CD8-positive, alpha-beta memory T cell (primary cell): ENCODE results near the gene STC2. TPM values are rescaled to one million over a fixed set of nuclear protein-coding genes. Genes with fewer than 3 reads are reported as not detected.

ENCODE experiments used
- CTCF ChIA-PET: fragments of 350-600 bp; sonication (Branson Sonifier 250); formaldehyde crosslinking; loops from one replicate; lab custom pipeline; 2021; ENCODE audit warnings: antibody characterized with exemption; lab: Charles Lee
- POLR2A ChIA-PET: fragments of 350-600 bp; sonication (Branson Sonifier 250); formaldehyde crosslinking; loops from one replicate; lab custom pipeline; 2021; ENCODE audit warnings: antibody characterized with exemption; lab: Charles Lee
- DNase-seq, 5 donors: peaks; one replicate each; pipeline versions ENCODE4 v3.0.0 to v3.0.0-alpha.2; 2020 to 2022; ENCODE audit warnings: mixed read lengths in 1 of 5
- H3K27ac ChIP-seq: one replicate; pipeline ENCODE4 v1.7.0; 2013; ENCODE audit warnings: low read depth, mild to moderate bottlenecking, low read length, moderate library complexity
- H3K27me3 ChIP-seq: 2 replicates; pipeline ENCODE4 v1.7.0; 2013; ENCODE audit warnings: low read length, mild to moderate bottlenecking; ENCODE audit not compliant: insufficient read depth, poor library complexity, severe bottlenecking
- H3K36me3 ChIP-seq: 2 replicates; pipeline ENCODE4 v1.7.0; 2013; ENCODE audit warnings: mild to moderate bottlenecking, low read length, moderate library complexity; ENCODE audit not compliant: insufficient read depth
- H3K4me1 ChIP-seq: 2 replicates; pipeline ENCODE4 v1.7.0; 2013; ENCODE audit warnings: mild to moderate bottlenecking, low read length, moderate library complexity; ENCODE audit not compliant: insufficient read depth
- H3K4me3 ChIP-seq: 2 replicates; pipeline ENCODE4 v1.7.0; 2013; ENCODE audit warnings: mild to moderate bottlenecking, low read length
- H3K9me3 ChIP-seq: 2 replicates; pipeline ENCODE4 v1.7.0; 2013; ENCODE audit warnings: mild to moderate bottlenecking, low read length
- H3K27ac Mint-ChIP-seq, 8 donors: one replicate each; pipeline ENCODE4 v1.8.0; 2020 to 2021; ENCODE audit warnings: mixed read lengths in 8 of 8, mild to moderate bottlenecking in 6 of 8, inconsistent platforms in 3 of 8, moderate library complexity in 3 of 8
- H3K27me3 Mint-ChIP-seq, 2 donors: one replicate each; pipeline ENCODE4 v1.8.0; 2020 to 2021; ENCODE audit warnings: mixed read lengths in 2 of 2, mild to moderate bottlenecking in 1 of 2, moderate library complexity in 1 of 2
- H3K36me3 Mint-ChIP-seq, 3 donors: one replicate each; pipeline ENCODE4 v1.8.0; 2020 to 2021; ENCODE audit warnings: mixed read lengths in 3 of 3, inconsistent platforms in 1 of 3, mild to moderate bottlenecking in 1 of 3
- H3K4me1 Mint-ChIP-seq, 3 donors: one replicate each; pipeline ENCODE4 v1.8.0; 2020 to 2021; ENCODE audit warnings: mixed read lengths in 3 of 3, inconsistent platforms in 1 of 3, mild to moderate bottlenecking in 1 of 3
- H3K4me3 Mint-ChIP-seq, 7 donors: one replicate each; pipeline ENCODE4 v1.8.0; 2020 to 2021; ENCODE audit warnings: mixed read lengths in 7 of 7, mild to moderate bottlenecking in 6 of 7, moderate library complexity in 4 of 7, inconsistent platforms in 2 of 7
- H3K9me3 Mint-ChIP-seq, 5 donors: one replicate each; pipeline ENCODE4 v1.8.0; 2020 to 2022; ENCODE audit warnings: mixed read lengths in 5 of 5, mild to moderate bottlenecking in 3 of 5, moderate library complexity in 2 of 5, inconsistent platforms in 1 of 5
- polyA plus RNA-seq: library from polyadenylated mRNA; unstranded; fragments of 300-500 nt; fragmentation: Illumina TruSeq; gene quantifications from one replicate; pipeline ENCODE4 v1.2.3, GENCODE V29; 2021
- total RNA-seq, 2 experiments: library from RNA; stranded (reverse); gene quantifications; one replicate each; pipeline ENCODE4 v1.2.3, GENCODE V29; 2021

STC2 gene
- total and polyA plus RNA-seq, 3 experiments from 2014 or later, result 2.1 to 2.4 TPM; not detected in 1

DNA sequence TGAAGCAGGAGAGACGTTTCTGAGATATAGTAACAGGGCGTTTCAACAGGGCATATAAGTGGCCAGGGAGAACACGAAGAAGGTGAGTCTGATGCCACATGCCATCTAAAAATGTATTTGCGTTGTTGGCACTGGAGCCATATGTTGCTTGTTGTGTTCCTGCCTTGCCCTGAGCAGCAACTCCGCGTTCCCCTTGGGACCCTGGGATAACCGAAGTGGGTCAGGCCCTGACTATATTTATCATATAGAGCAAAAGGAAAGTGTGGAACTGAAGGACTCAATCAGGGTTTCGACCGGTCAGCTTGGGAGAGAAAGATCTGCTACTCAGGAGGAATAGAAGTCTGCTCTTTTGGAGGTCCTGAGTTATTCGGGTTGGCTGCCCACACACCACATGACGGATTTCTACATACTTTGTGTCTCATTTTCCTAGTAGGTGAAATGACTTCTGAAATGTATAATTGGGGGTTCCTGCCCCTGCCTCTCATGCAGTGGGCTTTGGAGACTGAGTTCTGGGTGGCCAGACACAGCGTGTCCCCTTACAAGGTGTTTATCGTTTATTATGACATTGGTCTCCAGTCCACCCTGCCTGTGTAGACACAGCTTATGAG is 3.0 kb downstream of the STC2 start:
- H3K9me3 ChIP-seq, result no peaks in the 10 kb centered on the region
- Mint-ChIP-seq H3K27ac (no peak overlapping the region), H3K4me3 (no peak overlapping the region), H3K27me3 (peaks cover 33 to 71% of the 10 kb centered on the region in 2 donors), H3K4me1 (peaks cover 2 to 24% (median 7%) of the 10 kb centered on the region in 3 donors), H3K9me3 (peaks cover 0 to 2% (median 0%) of the 10 kb centered on the region in 5 donors), H3K36me3 (peaks cover 0 to 2% (median 0%) of the 10 kb centered on the region in 3 donors)
- no peak overlapping the region for H3K27ac ChIP-seq
- H3K36me3 ChIP-seq, result no peaks in the 10 kb centered on the region
- H3K4me1 ChIP-seq, result no peaks in the 10 kb centered on the region
- H3K4me3 ChIP-seq, result no peak overlapping the region
- peaks cover 14% of the 10 kb centered on the region for H3K27me3 ChIP-seq
- DNase-seq, result no peak
- ChIA-PET POLR2A (no interaction called here), CTCF (no interaction called here)

DNA sequence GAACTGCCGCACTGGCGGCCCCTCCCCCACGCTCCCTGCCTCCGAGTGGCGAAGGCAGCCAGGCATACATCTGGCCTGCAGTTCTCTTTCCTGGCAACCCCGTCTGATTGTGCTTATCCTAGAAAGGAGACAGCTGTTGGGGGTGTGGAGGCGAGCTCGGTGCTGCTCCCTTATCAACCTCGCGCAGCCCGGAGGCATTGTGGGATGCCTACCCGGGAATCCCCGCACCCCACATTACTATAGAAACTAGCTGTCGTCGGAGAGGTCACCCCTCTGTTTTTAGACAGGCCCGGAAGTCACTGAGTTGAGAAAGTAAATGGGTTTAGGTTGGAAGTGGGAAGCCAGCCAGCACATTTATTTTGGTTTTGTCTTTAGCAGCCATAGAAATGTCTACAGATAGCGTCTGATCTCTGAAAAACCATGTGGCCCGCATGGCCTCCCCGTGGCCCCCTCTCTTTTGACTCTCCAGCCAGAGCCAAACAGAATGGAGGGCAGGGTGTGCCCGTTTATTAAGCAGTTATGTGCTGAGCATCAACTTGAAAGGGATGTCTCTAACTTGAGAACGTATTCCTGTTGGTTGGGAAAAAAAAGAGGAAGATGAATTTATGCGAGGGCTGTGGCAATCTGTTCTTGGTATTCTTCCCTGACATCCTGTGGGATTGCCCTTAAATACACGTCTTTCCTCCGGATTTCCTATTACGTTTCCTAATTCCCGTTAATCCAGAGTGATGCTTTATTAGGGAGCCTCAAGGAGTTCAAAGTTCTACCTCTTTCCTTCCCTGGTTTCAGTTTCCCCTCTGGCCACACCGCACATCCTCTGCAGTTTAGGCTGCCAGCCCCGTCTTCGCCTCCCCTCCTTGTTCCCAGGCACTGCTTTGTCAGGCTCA is 3.9 kb downstream of the STC2 start:
- POLR2A ChIA-PET, result no interaction called here
- H3K4me3 Mint-ChIP-seq, result no peak overlapping the region
- H3K9me3 ChIP-seq, result no peaks in the 10 kb centered on the region
- H3K27me3 ChIP-seq, result peaks cover 14% of the 10 kb centered on the region
- DNase-seq, result no peak
- H3K4me3 ChIP-seq, result no peak overlapping the region
- H3K27ac ChIP-seq, result no peak overlapping the region
- peaks cover 0 to 4% (median 0%) of the 10 kb centered on the region in 5 donors for H3K9me3 Mint-ChIP-seq
- H3K4me1 Mint-ChIP-seq, result peaks cover 2 to 24% (median 7%) of the 10 kb centered on the region in 3 donors
- H3K36me3 ChIP-seq, result no peaks in the 10 kb centered on the region
- H3K27me3 Mint-ChIP-seq, result peaks cover 32 to 73% of the 10 kb centered on the region in 2 donors
- H3K4me1 ChIP-seq, result no peaks in the 10 kb centered on the region
- peak overlapping the region in 3 of 8 donors; percentile 6 to 34 (median 17) for H3K27ac Mint-ChIP-seq
- CTCF ChIA-PET, result no interaction called here
- peaks cover 0 to 2% (median 0%) of the 10 kb centered on the region in 3 donors for H3K36me3 Mint-ChIP-seq

DNA sequence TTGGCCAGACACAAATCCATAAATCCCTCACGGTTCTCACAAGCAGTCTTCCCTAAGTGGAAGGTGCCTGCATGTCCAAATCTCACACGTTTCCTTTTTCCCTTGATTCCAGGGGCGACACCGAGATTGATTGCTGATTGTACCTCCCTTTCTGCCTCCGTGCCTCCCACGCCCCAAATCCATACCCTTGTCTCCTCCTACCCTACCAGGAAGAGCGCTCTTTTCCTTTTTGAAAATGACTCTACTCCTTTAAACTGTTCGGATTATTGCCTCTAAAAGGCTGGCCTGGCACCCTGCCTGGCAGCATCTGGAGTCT is 4.5 kb downstream of the STC2 start:
- ChIA-PET CTCF (no interaction called here), POLR2A (no interaction called here)
- no peak overlapping the region for H3K27ac ChIP-seq
- Mint-ChIP-seq H3K4me1 (peaks cover 2 to 20% (median 7%) of the 10 kb centered on the region in 3 donors), H3K27ac (peak overlapping the region in 1 of 8 donors; percentile 17), H3K4me3 (no peak overlapping the region), H3K36me3 (peaks cover 0 to 2% (median 0%) of the 10 kb centered on the region in 3 donors), H3K27me3 (peaks cover 32 to 72% of the 10 kb centered on the region in 2 donors), H3K9me3 (peaks cover 0 to 5% (median 0%) of the 10 kb centered on the region in 5 donors)
- H3K4me1 ChIP-seq, result no peaks in the 10 kb centered on the region
- peaks cover 9% of the 10 kb centered on the region for H3K27me3 ChIP-seq
- H3K4me3 ChIP-seq, result no peak overlapping the region
- H3K9me3 ChIP-seq, result no peaks in the 10 kb centered on the region
- no peak for DNase-seq
- no peaks in the 10 kb centered on the region for H3K36me3 ChIP-seq

DNA sequence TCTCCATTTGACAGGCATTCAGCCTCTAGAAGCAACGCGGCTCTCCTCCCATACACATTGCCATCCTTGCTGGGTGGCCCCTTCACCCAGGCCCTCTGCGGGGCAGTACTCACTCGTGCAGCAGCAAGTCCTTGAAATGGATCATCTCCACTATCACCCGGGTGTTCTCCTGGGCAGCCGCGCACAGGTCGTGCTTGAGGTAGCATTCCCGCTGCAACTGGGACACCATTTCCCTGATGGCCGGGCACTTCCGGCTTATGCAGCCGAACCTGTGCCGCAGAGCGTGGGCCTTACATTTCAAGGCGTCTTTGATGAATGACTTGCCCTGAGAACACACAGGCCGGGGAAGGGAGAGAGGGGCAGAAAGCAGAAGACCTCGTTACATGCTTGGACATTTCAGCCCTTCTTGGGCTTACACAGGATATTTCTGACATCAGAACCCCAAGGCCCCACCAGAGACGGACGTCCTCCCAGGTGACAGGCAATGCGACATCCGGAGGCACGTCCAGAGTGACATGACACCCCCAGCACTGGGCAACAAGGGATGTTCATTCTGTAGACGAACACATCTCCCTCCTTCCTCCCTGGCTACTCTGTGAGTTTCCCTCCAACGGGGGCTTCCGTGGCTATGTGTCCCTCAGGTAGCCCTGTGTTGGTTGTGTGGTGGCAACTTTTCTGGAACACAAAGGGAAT is 5.0 kb downstream of the STC2 start:
- Histone ChIP-seq H3K27me3 (peaks cover 8% of the 10 kb centered on the region), H3K4me3 (no peak overlapping the region), H3K4me1 (no peaks in the 10 kb centered on the region), H3K36me3 (no peaks in the 10 kb centered on the region), H3K27ac (no peak overlapping the region), H3K9me3 (no peaks in the 10 kb centered on the region)
- Mint-ChIP-seq H3K27me3 (peaks cover 33 to 72% of the 10 kb centered on the region in 2 donors), H3K9me3 (peaks cover 0 to 5% (median 0%) of the 10 kb centered on the region in 5 donors), H3K27ac (no peak overlapping the region), H3K4me3 (no peak overlapping the region), H3K4me1 (peaks cover 2 to 15% (median 7%) of the 10 kb centered on the region in 3 donors), H3K36me3 (peaks cover 0 to 2% (median 0%) of the 10 kb centered on the region in 3 donors)
- CTCF ChIA-PET, result no interaction called here
- DNase-seq, result no peak
- POLR2A ChIA-PET, result no interaction called here

DNA sequence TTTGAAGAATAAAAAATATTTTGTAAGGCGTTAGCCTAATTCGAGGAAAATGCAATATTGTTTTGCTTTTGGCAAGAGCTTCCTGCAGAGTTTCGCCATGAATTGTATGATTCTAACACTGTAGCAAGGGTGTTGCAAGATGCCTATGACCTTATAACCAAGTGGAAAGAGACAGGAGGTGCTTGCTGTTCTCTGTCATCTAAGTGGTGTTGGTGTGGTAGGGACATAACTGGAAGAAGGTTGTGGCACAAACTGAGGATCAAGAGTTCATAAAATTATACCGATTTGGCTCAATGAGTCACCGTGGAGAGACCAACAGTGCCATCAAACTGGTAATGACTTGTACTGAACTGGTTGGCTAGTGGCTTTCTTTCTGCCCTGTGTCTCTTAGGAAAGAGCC is 6.3 kb downstream of the STC2 start:
- Mint-ChIP-seq H3K36me3 (peaks cover 0 to 2% (median 0%) of the 10 kb centered on the region in 3 donors), H3K4me3 (no peak overlapping the region)

DNA sequence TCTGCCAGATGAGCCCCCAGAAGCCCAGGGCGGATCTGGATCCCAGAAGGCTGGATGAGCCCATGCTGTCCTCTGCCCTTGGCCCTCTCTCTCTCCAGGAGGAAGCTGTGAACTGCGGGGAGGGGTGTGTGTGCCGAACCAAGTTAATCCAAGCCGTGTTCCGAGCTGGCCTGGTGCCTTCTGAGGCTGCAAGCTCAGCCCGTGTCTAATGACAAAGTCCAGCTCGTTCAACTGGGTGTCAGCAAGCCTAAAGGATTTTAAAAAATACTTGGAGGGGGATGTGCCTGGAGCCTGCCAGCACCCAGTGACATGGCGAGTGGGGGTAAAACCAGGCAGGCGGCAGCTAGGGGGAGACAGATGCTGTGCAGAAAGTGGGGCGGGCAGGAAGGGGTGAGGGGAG is 8.0 kb downstream of the STC2 start:
- H3K9me3 Mint-ChIP-seq, result peaks cover 0 to 4% (median 0%) of the 10 kb centered on the region in 5 donors
- H3K4me1 Mint-ChIP-seq, result peaks cover 2 to 7% (median 7%) of the 10 kb centered on the region in 3 donors
- H3K4me3 ChIP-seq, result no peak overlapping the region
- POLR2A ChIA-PET, result no interaction called here
- H3K27ac ChIP-seq, result no peak overlapping the region
- DNase-seq, result no peak
- no peaks in the 10 kb centered on the region for H3K9me3 ChIP-seq
- peaks cover 24 to 67% of the 10 kb centered on the region in 2 donors for H3K27me3 Mint-ChIP-seq
- H3K4me1 ChIP-seq, result no peaks in the 10 kb centered on the region
- H3K4me3 Mint-ChIP-seq, result no peak overlapping the region
- no peak overlapping the region for H3K27ac Mint-ChIP-seq
- peaks cover 0 to 2% (median 0%) of the 10 kb centered on the region in 3 donors for H3K36me3 Mint-ChIP-seq
- H3K27me3 ChIP-seq, result peaks cover 8% of the 10 kb centered on the region
- no peaks in the 10 kb centered on the region for H3K36me3 ChIP-seq
- CTCF ChIA-PET, result no interaction called here

More for the DNA sequence above, 6.3 kb downstream of the STC2 start:
- no peaks in the 10 kb centered on the region for H3K4me1 ChIP-seq
- no peak for DNase-seq
- no peaks in the 10 kb centered on the region for H3K9me3 ChIP-seq
- ChIA-PET CTCF (no interaction called here), POLR2A (no interaction called here)
- H3K27ac ChIP-seq, result no peak overlapping the region
- H3K4me1 Mint-ChIP-seq, result peaks cover 2 to 12% (median 7%) of the 10 kb centered on the region in 3 donors
- H3K27me3 Mint-ChIP-seq, result peaks cover 33 to 69% of the 10 kb centered on the region in 2 donors
- no peak overlapping the region for H3K4me3 ChIP-seq
- H3K27ac Mint-ChIP-seq, result no peak overlapping the region
- peaks cover 8% of the 10 kb centered on the region for H3K27me3 ChIP-seq
- peaks cover 0 to 4% (median 0%) of the 10 kb centered on the region in 5 donors for H3K9me3 Mint-ChIP-seq
- H3K36me3 ChIP-seq, result no peaks in the 10 kb centered on the region

DNA sequence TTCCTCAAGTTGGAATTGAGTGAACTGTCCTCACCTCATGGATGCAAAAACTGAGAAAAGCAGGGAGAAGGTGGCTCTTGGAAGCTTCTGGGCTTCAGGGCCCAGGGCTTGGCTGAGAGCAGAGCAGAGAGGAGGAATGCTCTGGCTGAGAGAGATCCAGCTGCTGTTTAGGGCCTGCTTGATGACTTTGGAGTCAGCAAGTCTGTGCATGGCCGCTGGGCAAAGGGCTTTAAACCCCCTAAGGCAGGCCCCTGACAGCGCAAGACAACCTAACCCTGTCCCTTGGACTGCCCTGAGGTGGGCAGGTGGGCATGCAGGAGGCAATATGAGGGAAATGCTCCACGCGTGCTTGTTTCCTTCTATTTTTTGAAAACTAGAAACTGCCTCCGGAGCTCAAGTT is 8.6 kb downstream of the STC2 start:
- H3K4me1 Mint-ChIP-seq, result peaks cover under 1 to 6% (median 4%) of the 10 kb centered on the region in 3 donors
- ChIA-PET CTCF (no interaction called here), POLR2A (no interaction called here)
- H3K4me3 Mint-ChIP-seq, result no peak overlapping the region
- no peaks in the 10 kb centered on the region for H3K36me3 ChIP-seq
- peaks cover 25 to 67% of the 10 kb centered on the region in 2 donors for H3K27me3 Mint-ChIP-seq
- H3K36me3 Mint-ChIP-seq, result peaks cover 0 to 2% (median 0%) of the 10 kb centered on the region in 3 donors
- no peaks in the 10 kb centered on the region for H3K4me1 ChIP-seq
- no peak overlapping the region for H3K27ac Mint-ChIP-seq
- no peak overlapping the region for H3K4me3 ChIP-seq
- DNase-seq, result no peak
- no peaks in the 10 kb centered on the region for H3K9me3 ChIP-seq
- H3K27ac ChIP-seq, result no peak overlapping the region
- H3K9me3 Mint-ChIP-seq, result peaks cover 0 to 4% (median 0%) of the 10 kb centered on the region in 5 donors
- H3K27me3 ChIP-seq, result peaks cover 3% of the 10 kb centered on the region
